A673 (cell line): ENCODE results near the gene PRR15L.

ENCODE experiments used
- CTCF ChIP-seq: fragments of 300-800, 200-600 bp; sonication (generic); conservative IDR thresholded peaks from 2 replicates; pipeline ENCODE4 v1.5.1; 2017; ENCODE audit warnings: low read depth, mild to moderate bottlenecking, antibody characterized with exemption, low read length, moderate library complexity, mixed read lengths
- EZH2 ChIP-seq: fragments of 200-600 bp; sonication (generic); IDR thresholded peaks from 2 replicates; pipeline ENCODE4 v1.6.1; 2017; ENCODE audit warnings: borderline replicate concordance, low read depth, mild to moderate bottlenecking, mixed read lengths, antibody characterized with exemption, low read length; ENCODE audit not compliant: poor library complexity, severe bottlenecking

- TF ChIP-seq CTCF: no peak
- no peak for TF ChIP-seq EZH2
These were observed 29.3 kb downstream of the PRR15L start for GRCh38 chr17:47928415-47928814.
